ENCODE data around the gene SH3RF3. TPM values are rescaled to one million over a fixed set of nuclear protein-coding genes. Genes with fewer than 3 reads are reported as not detected.
A peak's percentile ranks its signal among the peaks of the same experiment; 100 is the strongest.

Gene SH3RF3
- total and polyA plus RNA-seq, 12 donors, result 0.72 to 19.1 (median 12.2) TPM

GRCh38 chr2:109493176-109493935, 364.4 kb downstream of the SH3RF3 start:
- TF ChIP-seq CTCF (IDR thresholded peaks at IDR 0.05) (no peak), POLR2A (IDR thresholded peaks at IDR 0.05) (no peak)
- Histone ChIP-seq H3K4me3 (no peak overlapping the region), H3K27me3 (no peaks in the 10 kb centered on the region), H3K4me1 (replicated peaks in 1 of 2) (no peaks in the 10 kb centered on the region), H3K36me3 (replicated peaks in 1 of 2) (peaks cover 0 to 9% of the 10 kb centered on the region in 2 donors), H3K27ac (no peak overlapping the region), H3K9me3 (replicated peaks in 1 of 3) (no peaks in the 10 kb centered on the region)
- DNase-seq, result no peak
- 67 to 95% (median 82%) methylated on average over 4 of the region's 4 CpGs for WGBS, 4 donors
- intact Hi-C loops (cut with DNase I), result loop anchor here in 1 of 2 donors (5.0 kb wide), 1 partner anchor 366 kb away; the partner anchor contains the start of gene SH3RF3

GRCh38 chr2:109494351-109494750, 365.3 kb downstream of the SH3RF3 start:
- no peaks in the 10 kb centered on the region for H3K9me3 ChIP-seq (replicated peaks in 1 of 3)
- H3K36me3 ChIP-seq (replicated peaks in 1 of 2), result peaks cover 0 to 9% of the 10 kb centered on the region in 2 donors
- intact Hi-C loops (cut with DNase I), result loop anchor here in 1 of 2 donors (5.0 kb wide), 1 partner anchor 367 kb away; the partner anchor contains the start of gene SH3RF3
- 80 to 92% (median 92%) methylated on average over 1 to 3 of the region's 3 CpGs; no CpG with 5 or more reads in 1 of the 4 donors for WGBS, 4 donors
- no peaks in the 10 kb centered on the region for H3K27me3 ChIP-seq
- no peaks in the 10 kb centered on the region for H3K4me1 ChIP-seq (replicated peaks in 1 of 2)
- H3K4me3 ChIP-seq, result no peak overlapping the region
- H3K27ac ChIP-seq, result no peak overlapping the region
- TF ChIP-seq CTCF (IDR thresholded peaks at IDR 0.05) (no peak), POLR2A (IDR thresholded peaks at IDR 0.05) (no peak)
- no peak for DNase-seq

GRCh38 chr2:109497463-109497862, 368.5 kb downstream of the SH3RF3 start:
- H3K27ac ChIP-seq, result peak overlapping the region in 1 of 5 donors; percentile 40
- no peaks in the 10 kb centered on the region for H3K4me1 ChIP-seq (replicated peaks in 1 of 2)
- no peaks in the 10 kb centered on the region for H3K27me3 ChIP-seq
- no peak for DNase-seq
- H3K4me3 ChIP-seq, result no peak overlapping the region
- WGBS, 4 donors, result 70 to 88% (median 75%) methylated on average over 8 of the region's 8 CpGs
- intact Hi-C loops (cut with DNase I), result no loop called here
- H3K36me3 ChIP-seq (replicated peaks in 1 of 2), result peaks cover 0 to 4% of the 10 kb centered on the region in 2 donors
- TF ChIP-seq CTCF (IDR thresholded peaks at IDR 0.05) (no peak), POLR2A (IDR thresholded peaks at IDR 0.05) (no peak)
- H3K9me3 ChIP-seq (replicated peaks in 1 of 3), result no peaks in the 10 kb centered on the region

- no peaks in the 10 kb centered on the region for H3K9me3 ChIP-seq (replicated peaks in 1 of 3)
- no peak overlapping the region for H3K4me3 ChIP-seq
- no peaks in the 10 kb centered on the region for H3K27me3 ChIP-seq
- WGBS, 4 donors, result 70 to 80% (median 74%) methylated on average over 15 to 19 of the region's 19 CpGs
- no peaks in the 10 kb centered on the region for H3K36me3 ChIP-seq (replicated peaks in 1 of 2)
- intact Hi-C loops (cut with DNase I), result no loop called here
- peak overlapping the region in 1 of 5 donors; percentile 40 for H3K27ac ChIP-seq
- TF ChIP-seq POLR2A (IDR thresholded peaks at IDR 0.05) (no peak), CTCF (IDR thresholded peaks at IDR 0.05) (no peak)
- H3K4me1 ChIP-seq (replicated peaks in 1 of 2), result no peaks in the 10 kb centered on the region
- no peak for DNase-seq
Measured at GRCh38 chr2:109497911-109498870, 369.2 kb downstream of the SH3RF3 start.

Data from adrenal gland (tissue), 12 donors.